GM23338 (cell line): ENCODE measurements around the gene STK38L.

Experiments
- EZH2 ChIP-seq: fragments of 200-600 bp; sonication (generic); IDR thresholded peaks from one replicate; pipeline ENCODE4 v1.8.0; 2017; ENCODE audit warnings: antibody characterized with exemption, mild to moderate bottlenecking, low read depth; ENCODE audit not compliant: unreplicated experiment
- EZH2phosphoT487 ChIP-seq: fragments of 200-600 bp; sonication (generic); IDR thresholded peaks from one replicate; pipeline ENCODE4 v1.8.1; 2018; ENCODE audit warnings: antibody characterized with exemption; ENCODE audit not compliant: unreplicated experiment
- NANOG ChIP-seq: IDR thresholded peaks from 2 replicates; pipeline ENCODE4 v1.6.1; 2016; ENCODE audit warnings: antibody characterized with exemption, borderline replicate concordance
- STAT1 ChIP-seq: IDR thresholded peaks from one replicate; pipeline ENCODE4 v1.6.1; 2016; ENCODE audit warnings: antibody characterized with exemption; ENCODE audit not compliant: unreplicated experiment
- TF ChIP-seq, protein P1 (sequence below), 2 experiments: fragments of 200-600 bp in 1 of 2; sonication (generic) in 1 of 2; conservative IDR thresholded peaks; 2 replicates each; pipeline versions ENCODE4 v1.5.1 to v1.6.1; 2016 to 2017; ENCODE audit warnings: antibody characterized with exemption in 2 of 2, low read depth in 2 of 2, mild to moderate bottlenecking in 2 of 2, moderate library complexity in 1 of 2
- TF ChIP-seq, protein P2 (sequence below): IDR thresholded peaks from one replicate; pipeline ENCODE4 v1.6.1; 2018; ENCODE audit warnings: antibody characterized with exemption; ENCODE audit not compliant: unreplicated experiment

DNA sequence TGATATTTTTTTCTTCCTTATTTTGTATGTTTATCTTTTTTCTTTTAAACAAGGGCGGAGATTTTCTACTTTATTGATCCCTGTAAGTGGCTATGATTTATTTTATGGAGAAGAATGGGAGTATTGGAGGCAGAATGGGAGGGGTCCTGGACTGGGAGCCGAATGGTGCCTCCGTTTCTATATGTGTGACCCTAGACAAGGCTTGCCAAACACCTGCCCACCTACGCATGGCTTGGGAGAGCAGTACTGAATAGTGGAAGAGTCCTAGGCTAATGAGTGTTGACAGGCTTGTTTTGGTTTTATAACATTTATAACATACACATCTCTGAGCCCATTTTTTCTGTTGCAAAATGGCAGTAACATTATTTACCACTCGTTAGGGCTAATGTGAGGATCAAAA lies 29.0 kb downstream of the STK38L start:
- TF ChIP-seq STAT1 (no peak), NANOG (no peak), EZH2 (no peak), EZH2phosphoT487 (no peak)
- TF ChIP-seq, protein P1, sequence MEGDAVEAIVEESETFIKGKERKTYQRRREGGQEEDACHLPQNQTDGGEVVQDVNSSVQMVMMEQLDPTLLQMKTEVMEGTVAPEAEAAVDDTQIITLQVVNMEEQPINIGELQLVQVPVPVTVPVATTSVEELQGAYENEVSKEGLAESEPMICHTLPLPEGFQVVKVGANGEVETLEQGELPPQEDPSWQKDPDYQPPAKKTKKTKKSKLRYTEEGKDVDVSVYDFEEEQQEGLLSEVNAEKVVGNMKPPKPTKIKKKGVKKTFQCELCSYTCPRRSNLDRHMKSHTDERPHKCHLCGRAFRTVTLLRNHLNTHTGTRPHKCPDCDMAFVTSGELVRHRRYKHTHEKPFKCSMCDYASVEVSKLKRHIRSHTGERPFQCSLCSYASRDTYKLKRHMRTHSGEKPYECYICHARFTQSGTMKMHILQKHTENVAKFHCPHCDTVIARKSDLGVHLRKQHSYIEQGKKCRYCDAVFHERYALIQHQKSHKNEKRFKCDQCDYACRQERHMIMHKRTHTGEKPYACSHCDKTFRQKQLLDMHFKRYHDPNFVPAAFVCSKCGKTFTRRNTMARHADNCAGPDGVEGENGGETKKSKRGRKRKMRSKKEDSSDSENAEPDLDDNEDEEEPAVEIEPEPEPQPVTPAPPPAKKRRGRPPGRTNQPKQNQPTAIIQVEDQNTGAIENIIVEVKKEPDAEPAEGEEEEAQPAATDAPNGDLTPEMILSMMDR (conservative IDR thresholded peaks at IDR 0.05; ENCODE audit: low read depth in 2 of 2), result no peak
- TF ChIP-seq, protein P2, sequence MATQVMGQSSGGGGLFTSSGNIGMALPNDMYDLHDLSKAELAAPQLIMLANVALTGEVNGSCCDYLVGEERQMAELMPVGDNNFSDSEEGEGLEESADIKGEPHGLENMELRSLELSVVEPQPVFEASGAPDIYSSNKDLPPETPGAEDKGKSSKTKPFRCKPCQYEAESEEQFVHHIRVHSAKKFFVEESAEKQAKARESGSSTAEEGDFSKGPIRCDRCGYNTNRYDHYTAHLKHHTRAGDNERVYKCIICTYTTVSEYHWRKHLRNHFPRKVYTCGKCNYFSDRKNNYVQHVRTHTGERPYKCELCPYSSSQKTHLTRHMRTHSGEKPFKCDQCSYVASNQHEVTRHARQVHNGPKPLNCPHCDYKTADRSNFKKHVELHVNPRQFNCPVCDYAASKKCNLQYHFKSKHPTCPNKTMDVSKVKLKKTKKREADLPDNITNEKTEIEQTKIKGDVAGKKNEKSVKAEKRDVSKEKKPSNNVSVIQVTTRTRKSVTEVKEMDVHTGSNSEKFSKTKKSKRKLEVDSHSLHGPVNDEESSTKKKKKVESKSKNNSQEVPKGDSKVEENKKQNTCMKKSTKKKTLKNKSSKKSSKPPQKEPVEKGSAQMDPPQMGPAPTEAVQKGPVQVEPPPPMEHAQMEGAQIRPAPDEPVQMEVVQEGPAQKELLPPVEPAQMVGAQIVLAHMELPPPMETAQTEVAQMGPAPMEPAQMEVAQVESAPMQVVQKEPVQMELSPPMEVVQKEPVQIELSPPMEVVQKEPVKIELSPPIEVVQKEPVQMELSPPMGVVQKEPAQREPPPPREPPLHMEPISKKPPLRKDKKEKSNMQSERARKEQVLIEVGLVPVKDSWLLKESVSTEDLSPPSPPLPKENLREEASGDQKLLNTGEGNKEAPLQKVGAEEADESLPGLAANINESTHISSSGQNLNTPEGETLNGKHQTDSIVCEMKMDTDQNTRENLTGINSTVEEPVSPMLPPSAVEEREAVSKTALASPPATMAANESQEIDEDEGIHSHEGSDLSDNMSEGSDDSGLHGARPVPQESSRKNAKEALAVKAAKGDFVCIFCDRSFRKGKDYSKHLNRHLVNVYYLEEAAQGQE, result no peak
